ENCODE data around the gene QSOX2.

DNA sequence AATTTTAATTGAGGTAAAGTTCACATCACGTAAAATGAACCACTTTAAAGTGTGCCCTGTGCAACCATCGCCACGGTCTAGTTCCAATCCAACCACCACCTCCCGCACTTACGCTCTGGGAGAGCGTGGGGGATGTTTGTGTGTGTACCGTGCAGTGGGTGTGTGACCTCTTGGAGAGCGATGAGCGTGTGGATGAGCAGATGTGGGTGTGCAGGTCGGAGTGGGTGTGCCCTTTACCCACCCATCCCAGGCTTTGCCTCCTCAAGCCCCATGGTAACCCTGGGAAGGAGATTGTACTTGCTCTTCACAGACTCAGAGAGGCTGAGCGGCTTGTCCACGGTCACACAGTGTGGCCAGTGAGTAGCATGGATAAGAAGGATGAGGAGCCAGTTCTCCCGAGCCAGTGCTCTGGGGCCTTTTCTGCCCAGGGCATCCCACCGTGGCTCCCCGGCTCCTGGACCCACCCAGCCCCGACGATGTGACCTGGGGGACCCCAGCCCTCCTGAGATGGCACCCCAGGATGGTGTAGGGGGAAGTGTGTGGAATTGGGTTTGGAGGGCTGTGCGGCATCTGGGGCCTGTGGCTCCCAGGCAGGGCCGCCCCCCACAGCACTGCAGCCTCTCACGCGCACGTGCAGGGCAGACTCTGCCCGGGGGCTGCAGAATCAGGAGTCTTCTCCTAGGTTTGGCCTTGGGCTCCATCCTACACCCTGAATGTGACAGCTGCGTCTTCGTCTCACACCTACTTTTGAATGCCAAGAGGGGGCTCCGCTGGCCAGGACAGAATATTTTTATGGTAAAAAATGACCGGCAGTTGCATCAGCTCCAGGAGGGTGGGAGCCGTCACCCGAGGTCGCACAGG, 54.3 kb downstream of the QSOX2 start:
- no peak for TF ChIP-seq POLR2A (IDR thresholded peaks at IDR 0.05)
- TF ChIP-seq, protein P1, sequence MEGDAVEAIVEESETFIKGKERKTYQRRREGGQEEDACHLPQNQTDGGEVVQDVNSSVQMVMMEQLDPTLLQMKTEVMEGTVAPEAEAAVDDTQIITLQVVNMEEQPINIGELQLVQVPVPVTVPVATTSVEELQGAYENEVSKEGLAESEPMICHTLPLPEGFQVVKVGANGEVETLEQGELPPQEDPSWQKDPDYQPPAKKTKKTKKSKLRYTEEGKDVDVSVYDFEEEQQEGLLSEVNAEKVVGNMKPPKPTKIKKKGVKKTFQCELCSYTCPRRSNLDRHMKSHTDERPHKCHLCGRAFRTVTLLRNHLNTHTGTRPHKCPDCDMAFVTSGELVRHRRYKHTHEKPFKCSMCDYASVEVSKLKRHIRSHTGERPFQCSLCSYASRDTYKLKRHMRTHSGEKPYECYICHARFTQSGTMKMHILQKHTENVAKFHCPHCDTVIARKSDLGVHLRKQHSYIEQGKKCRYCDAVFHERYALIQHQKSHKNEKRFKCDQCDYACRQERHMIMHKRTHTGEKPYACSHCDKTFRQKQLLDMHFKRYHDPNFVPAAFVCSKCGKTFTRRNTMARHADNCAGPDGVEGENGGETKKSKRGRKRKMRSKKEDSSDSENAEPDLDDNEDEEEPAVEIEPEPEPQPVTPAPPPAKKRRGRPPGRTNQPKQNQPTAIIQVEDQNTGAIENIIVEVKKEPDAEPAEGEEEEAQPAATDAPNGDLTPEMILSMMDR (IDR thresholded peaks at IDR 0.05) = no peak
- no peak for TF ChIP-seq EP300 (IDR thresholded peaks at IDR 0.05)
- TF ChIP-seq POLR2AphosphoS5 (IDR thresholded peaks at IDR 0.05) = no peak
